WERI-Rb-1 (cell line): ENCODE results near the gene CNGA1.
A peak's percentile ranks its signal among the peaks of the same experiment; 100 is the strongest.
"Not testable (repeated sequence)": the region's sequence is repeated elsewhere in the genome, so short reads cannot be mapped to it uniquely, and the experiment has no call there.

ENCODE experiments used
- DNase-seq: peaks from one replicate; pipeline ENCODE4 v3.0.0-alpha.2; 2020
- H3K27ac ChIP-seq: fragments of 250-450 bp; sonication (Bioruptor Pico); 2 replicates; pipeline ENCODE4 v1.5.1; 2020; ENCODE audit warnings: mild to moderate bottlenecking, moderate library complexity
- H3K27me3 ChIP-seq: fragments of 250-450 bp; sonication (Bioruptor Pico); 2 replicates; pipeline ENCODE4 v1.5.1; 2021; ENCODE audit warnings: mild to moderate bottlenecking, low read depth, moderate library complexity; ENCODE audit not compliant: insufficient read depth, severe bottlenecking
- H3K36me3 ChIP-seq: fragments of 250-450 bp; sonication (Bioruptor Pico); 2 replicates; pipeline ENCODE4 v1.5.1; 2020; ENCODE audit warnings: mild to moderate bottlenecking, moderate library complexity
- H3K4me3 ChIP-seq: 2 replicates; pipeline ENCODE4 v1.5.1; 2011; ENCODE audit warnings: low read depth, mild to moderate bottlenecking, control low read depth, low read length
- H3K9me3 ChIP-seq: fragments of 250-450 bp; sonication (Bioruptor Pico); 2 replicates; pipeline ENCODE4 v1.5.1; 2021; ENCODE audit warnings: mild to moderate bottlenecking, moderate library complexity; ENCODE audit not compliant: severe bottlenecking
- TF ChIP-seq, protein P1 (sequence below): IDR thresholded peaks from 2 replicates; pipeline ENCODE4 v1.5.1; 2011; ENCODE audit warnings: low read depth, mild to moderate bottlenecking, control low read depth, inconsistent platforms, low read length

Gene CNGA1

DNA sequence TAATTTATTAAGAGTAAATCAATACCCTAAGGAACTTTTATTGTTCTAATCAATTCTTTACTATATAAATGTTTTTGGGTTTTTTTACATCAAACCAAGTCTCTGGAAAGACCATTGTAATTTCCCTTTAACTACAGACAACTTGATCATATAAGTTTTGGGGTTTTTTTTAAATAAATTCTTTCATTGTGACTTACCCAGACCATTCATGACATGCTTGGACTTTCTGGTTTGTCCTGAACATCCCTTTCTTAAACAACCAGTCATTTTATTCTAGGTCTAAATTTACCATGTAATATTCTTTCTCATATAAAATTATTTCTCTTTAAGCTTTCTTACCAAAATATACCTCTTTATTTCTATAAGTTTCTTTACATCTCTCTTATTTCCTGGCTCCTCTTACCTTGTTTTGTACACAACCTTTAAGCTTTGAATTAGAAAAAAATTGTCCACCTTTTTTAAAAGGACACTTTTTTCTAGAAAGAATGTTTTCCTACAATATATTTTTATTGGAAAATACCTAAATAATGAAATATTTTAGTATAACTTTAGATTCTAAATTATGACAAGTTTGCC lies 8.4 kb downstream of the CNGA1 start:
- TF ChIP-seq, protein P1, sequence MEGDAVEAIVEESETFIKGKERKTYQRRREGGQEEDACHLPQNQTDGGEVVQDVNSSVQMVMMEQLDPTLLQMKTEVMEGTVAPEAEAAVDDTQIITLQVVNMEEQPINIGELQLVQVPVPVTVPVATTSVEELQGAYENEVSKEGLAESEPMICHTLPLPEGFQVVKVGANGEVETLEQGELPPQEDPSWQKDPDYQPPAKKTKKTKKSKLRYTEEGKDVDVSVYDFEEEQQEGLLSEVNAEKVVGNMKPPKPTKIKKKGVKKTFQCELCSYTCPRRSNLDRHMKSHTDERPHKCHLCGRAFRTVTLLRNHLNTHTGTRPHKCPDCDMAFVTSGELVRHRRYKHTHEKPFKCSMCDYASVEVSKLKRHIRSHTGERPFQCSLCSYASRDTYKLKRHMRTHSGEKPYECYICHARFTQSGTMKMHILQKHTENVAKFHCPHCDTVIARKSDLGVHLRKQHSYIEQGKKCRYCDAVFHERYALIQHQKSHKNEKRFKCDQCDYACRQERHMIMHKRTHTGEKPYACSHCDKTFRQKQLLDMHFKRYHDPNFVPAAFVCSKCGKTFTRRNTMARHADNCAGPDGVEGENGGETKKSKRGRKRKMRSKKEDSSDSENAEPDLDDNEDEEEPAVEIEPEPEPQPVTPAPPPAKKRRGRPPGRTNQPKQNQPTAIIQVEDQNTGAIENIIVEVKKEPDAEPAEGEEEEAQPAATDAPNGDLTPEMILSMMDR = no peak
- Histone ChIP-seq H3K27ac (no peak overlapping the region), H3K36me3 (no peaks in the 10 kb centered on the region), H3K27me3 (no peaks in the 10 kb centered on the region), H3K4me3 (no peak overlapping the region), H3K9me3 (peaks cover 18% of the 10 kb centered on the region)
- no peak for DNase-seq

DNA sequence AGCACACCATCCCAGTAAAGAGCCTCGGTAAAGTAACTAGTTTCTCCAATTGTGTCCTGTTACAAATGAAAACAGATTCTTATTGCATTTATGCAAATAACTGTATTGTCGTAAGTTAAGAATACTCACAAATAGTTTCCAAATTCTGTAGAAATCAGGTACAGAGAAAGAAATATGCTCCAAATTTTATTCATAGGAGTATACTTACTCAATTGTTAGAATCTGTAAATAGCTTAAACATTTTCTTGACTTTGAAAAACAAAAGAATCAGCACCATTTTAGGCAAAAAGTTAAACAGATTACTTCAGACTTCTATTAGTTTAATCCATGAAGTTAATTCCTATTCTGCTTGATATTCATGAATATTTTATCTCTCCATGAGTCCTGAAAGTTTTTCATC lies 10.7 kb downstream of the CNGA1 start:
- DNase-seq = no peak
- Histone ChIP-seq H3K27me3 (no peaks in the 10 kb centered on the region), H3K4me3 (no peak overlapping the region), H3K9me3 (peaks cover 18% of the 10 kb centered on the region), H3K27ac (no peak overlapping the region), H3K36me3 (no peaks in the 10 kb centered on the region)
- TF ChIP-seq, protein P1 = no peak

DNA sequence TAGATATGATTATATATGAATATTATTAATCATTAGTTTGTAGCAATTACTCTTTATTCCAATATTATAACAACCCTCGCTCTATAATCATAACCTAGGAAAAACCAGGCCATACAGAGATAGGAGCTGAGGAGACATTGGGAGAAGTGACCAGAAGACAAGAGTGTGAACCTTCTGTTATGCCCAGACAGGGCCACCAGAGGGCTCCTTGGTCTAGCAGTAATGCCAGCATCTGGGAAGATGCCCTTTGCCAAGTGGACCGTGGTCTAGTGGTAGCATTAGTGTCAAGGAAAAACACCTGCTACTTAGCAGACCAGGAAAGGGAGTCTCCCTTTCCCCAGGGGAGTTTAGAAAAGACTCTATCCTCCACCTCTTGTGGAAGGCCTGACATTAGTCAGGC lies 12.9 kb downstream of the CNGA1 start:
- not testable (repeated sequence) for H3K27ac ChIP-seq, H3K4me3 ChIP-seq, H3K36me3 ChIP-seq, H3K27me3 ChIP-seq
- DNase-seq = peak; percentile 62
- TF ChIP-seq, protein P1 = peak; percentile 60
- H3K9me3 ChIP-seq = peaks cover 12% of the 10 kb centered on the region

DNA sequence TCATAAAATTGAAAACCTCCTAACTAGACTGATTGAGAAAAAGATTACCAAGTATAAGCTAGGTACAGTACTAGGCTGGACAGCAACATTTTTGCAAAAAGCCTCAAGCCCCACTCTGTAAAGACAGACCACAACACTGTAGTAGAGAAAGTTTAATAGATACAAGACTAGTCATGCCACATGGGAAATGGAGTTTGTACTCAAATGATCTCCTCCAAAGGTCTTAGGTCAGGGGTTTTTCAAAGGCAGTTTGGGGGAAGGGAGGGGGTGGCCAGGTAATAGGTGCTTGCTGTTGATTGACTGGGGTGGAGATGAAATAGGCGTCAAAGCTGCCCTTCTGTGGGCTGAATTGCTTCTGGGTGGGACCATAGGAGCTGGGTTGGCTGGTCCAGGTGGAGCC lies 14.2 kb downstream of the CNGA1 start:
- H3K36me3 ChIP-seq = no peaks in the 10 kb centered on the region
- H3K27ac ChIP-seq = no peak overlapping the region
- H3K9me3 ChIP-seq = peaks cover 10% of the 10 kb centered on the region
- TF ChIP-seq, protein P1 = no peak
- no peak for DNase-seq
- no peak overlapping the region for H3K4me3 ChIP-seq
- no peaks in the 10 kb centered on the region for H3K27me3 ChIP-seq

DNA sequence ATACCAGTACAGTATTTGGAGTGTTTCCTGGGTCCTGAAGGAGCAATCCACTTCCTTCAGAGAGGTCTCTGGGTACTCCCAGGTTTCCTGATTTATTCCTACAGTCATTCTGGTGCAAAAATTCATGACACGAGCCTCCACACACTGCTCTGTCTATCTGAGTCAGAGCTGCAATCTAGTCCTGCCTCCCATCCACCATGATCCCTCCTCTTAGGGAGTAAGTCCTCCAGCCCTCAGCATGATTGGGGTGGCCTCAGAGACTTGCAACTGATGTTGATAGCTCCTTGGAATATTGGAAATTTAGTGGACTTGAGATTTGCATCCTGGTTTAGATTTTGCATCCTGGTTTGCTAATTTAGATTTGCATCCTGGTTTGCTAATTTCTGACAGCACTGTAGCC lies 20.5 kb downstream of the CNGA1 start:
- no peak for DNase-seq
- TF ChIP-seq, protein P1 = no peak
- Histone ChIP-seq H3K27ac (no peak overlapping the region), H3K9me3 (peaks cover 8% of the 10 kb centered on the region), H3K36me3 (no peaks in the 10 kb centered on the region), H3K27me3 (no peaks in the 10 kb centered on the region), H3K4me3 (no peak overlapping the region)

DNA sequence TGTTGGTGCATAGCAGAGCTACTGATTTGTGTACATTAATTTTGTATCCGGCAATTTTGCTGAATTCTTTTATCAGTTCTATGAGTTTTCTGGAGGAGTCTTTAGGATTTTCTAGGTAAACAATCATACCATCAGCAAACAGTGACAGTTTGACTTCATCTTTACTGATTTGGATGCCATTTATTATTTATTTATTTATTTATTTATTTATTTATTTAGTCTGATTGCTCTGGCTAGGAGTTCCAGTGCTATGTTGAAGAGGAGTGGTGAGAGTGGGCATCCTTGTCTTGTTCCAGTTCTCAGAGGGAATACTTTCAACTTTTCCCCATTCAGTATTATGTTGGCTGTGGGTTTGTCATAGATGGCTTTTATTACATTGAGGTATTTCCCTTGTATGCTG lies 24.0 kb downstream of the CNGA1 start:
- not testable (repeated sequence) for DNase-seq, H3K9me3 ChIP-seq, H3K36me3 ChIP-seq, H3K27ac ChIP-seq, H3K27me3 ChIP-seq, H3K4me3 ChIP-seq
